Upper lobe of left lung (tissue), 6 donors: ENCODE measurements around the gene FAM83G. TPM values are rescaled to one million over a fixed set of nuclear protein-coding genes. Genes with fewer than 3 reads are reported as not detected.

ENCODE experiments used
- ATAC-seq, 2 donors: fragments of 200-7000 bp; cut with Tn5 transposase; one replicate each; pipeline ENCODE4 v1.9.1; 2022; ENCODE audit warnings: mild to moderate bottlenecking in 2 of 2, moderate library complexity in 2 of 2; ENCODE audit not compliant: low FRiP score in 2 of 2
- DNase-seq, 2 donors: peaks; one replicate each; pipeline ENCODE4 v3.0.0-alpha.2; 2019 to 2020
- H3K27ac ChIP-seq, 4 donors: fragments of 200-600 bp; sonication (generic); one replicate each; pipeline ENCODE4 v1.5.1; 2016 to 2019
- H3K27me3 ChIP-seq, 4 donors: fragments of 200-600 bp; sonication (generic); one replicate each; pipeline ENCODE4 v1.5.1; 2017 to 2019
- H3K36me3 ChIP-seq, 4 donors: fragments of 200-600 bp; sonication (generic); one replicate each; pipeline ENCODE4 v1.5.1; 2016 to 2019
- H3K4me1 ChIP-seq, 4 donors: fragments of 200-600 bp; sonication (generic); one replicate each; pipeline ENCODE4 v1.5.1; 2018 to 2019
- H3K4me3 ChIP-seq, 4 donors: fragments of 200-600 bp; sonication (generic); one replicate each; pipeline ENCODE4 v1.5.1; 2017 to 2019; ENCODE audit warnings: mild to moderate bottlenecking in 2 of 4, moderate library complexity in 1 of 4
- H3K9me3 ChIP-seq, 4 donors: fragments of 200-600 bp; sonication (generic); one replicate each; pipeline ENCODE4 v1.5.1; 2018 to 2019
- EP300 ChIP-seq, 4 donors: sonication (generic); formaldehyde crosslinking; IDR thresholded peaks; one replicate each; pipeline ENCODE4 v1.5.1; 2017; ENCODE audit warnings: antibody characterized with exemption in 4 of 4, control low read depth in 2 of 4
- POLR2A ChIP-seq, 4 donors: fragments of 450-650 bp; IDR thresholded peaks; one replicate each; pipeline ENCODE4 v1.5.1; 2016 to 2017; ENCODE audit warnings: antibody characterized with exemption in 4 of 4, mild to moderate bottlenecking in 2 of 4
- POLR2AphosphoS5 ChIP-seq, 2 donors: sonication (generic); formaldehyde crosslinking; IDR thresholded peaks; one replicate each; pipeline ENCODE4 v1.5.1; 2017; ENCODE audit warnings: antibody characterized with exemption in 2 of 2
- WGBS, 2 donors: methylation state at CpG; one replicate each; pipeline ENCODE4 v1.1.5; 2017 to 2018; 5-methylcytosine and 5-hydroxymethylcytosine counted together
- total RNA-seq, 6 donors: library from RNA; depleted of rRNA in 4 of 6; stranded (reverse); fragments of >200 nt in 4 of 6; gene quantifications; one replicate each; pipeline versions ENCODE4 v1.1.0 to v1.2.1, GENCODE V29; 2016 to 2021
- TF ChIP-seq, protein P1 (sequence below), 6 experiments: fragments of 450-650 bp in 4 of 6; fragments of 200-600 bp in 2 of 6; sonication (generic) in 2 of 6; IDR thresholded peaks; one replicate each; pipeline ENCODE4 v1.5.1; 2016 to 2019; ENCODE audit warnings: antibody characterized with exemption in 6 of 6
- donor health status: DM: no; HTN: no; CAD: no; lungs with moderate emphysema.
- donor health status: DM: no; HTN: yes; CAD: no; lungs with severe emphysema.

FAM83G gene
- total RNA-seq, 6 donors from 2014 or later = 3.1 to 17.2 (median 11.2) TPM

DNA sequence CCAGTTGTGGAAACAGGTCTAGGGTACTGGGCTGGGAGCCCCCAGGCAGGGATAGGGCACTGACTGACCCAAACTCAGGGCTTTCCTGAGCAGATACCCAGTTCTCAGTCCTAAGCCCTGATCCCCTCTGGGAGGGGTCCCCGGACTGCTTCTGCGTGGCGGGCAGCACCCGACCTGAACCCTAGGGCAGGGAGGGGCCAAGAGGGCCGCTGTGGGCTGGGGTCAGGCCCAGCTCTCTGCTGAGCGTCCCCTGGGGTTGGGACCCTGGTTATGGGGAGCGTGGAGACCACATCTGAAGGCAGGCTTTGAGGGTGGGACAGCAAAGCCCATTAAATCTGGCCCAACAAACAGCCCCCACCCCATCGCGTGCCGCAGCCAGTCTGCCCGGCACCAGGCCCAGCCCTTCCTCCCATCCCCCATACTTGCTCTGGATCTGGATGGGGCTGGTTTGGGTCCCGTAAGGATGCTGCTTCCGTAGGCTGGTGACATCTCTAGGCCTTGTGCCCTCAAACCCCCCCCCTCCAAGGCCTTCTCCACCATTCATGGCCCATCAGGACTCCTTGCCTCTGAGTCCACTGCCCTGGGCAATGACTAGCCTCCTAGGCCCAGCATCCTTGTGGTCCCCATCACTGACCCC lies 691 bp upstream of the FAM83G start:
- Histone ChIP-seq H3K4me3 (peak overlapping the region in 3 of 4 donors; percentile 64 to 77 (median 69)), H3K36me3 (no peaks in the 10 kb centered on the region), H3K27me3 (no peaks in the 10 kb centered on the region), H3K27ac (peak overlapping the region; percentile 52 to 85 (median 78)), H3K9me3 (no peaks in the 10 kb centered on the region), H3K4me1 (peaks cover 12 to 31% (median 15%) of the 10 kb centered on the region in 4 donors)
- DNase-seq (peak in 1 of 2 donors; percentile 66), ATAC-seq (peak in 1 of 2 donors; percentile 1)
- TF ChIP-seq POLR2AphosphoS5 (IDR thresholded peaks at IDR 0.05) (no peak), POLR2A (IDR thresholded peaks at IDR 0.05) (no peak), EP300 (IDR thresholded peaks at IDR 0.05) (no peak)
- TF ChIP-seq, protein P1, sequence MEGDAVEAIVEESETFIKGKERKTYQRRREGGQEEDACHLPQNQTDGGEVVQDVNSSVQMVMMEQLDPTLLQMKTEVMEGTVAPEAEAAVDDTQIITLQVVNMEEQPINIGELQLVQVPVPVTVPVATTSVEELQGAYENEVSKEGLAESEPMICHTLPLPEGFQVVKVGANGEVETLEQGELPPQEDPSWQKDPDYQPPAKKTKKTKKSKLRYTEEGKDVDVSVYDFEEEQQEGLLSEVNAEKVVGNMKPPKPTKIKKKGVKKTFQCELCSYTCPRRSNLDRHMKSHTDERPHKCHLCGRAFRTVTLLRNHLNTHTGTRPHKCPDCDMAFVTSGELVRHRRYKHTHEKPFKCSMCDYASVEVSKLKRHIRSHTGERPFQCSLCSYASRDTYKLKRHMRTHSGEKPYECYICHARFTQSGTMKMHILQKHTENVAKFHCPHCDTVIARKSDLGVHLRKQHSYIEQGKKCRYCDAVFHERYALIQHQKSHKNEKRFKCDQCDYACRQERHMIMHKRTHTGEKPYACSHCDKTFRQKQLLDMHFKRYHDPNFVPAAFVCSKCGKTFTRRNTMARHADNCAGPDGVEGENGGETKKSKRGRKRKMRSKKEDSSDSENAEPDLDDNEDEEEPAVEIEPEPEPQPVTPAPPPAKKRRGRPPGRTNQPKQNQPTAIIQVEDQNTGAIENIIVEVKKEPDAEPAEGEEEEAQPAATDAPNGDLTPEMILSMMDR (IDR thresholded peaks at IDR 0.05) = no peak
- 92 to 100% methylated on average over 2 to 9 of the region's 13 CpGs for WGBS, 2 donors

DNA sequence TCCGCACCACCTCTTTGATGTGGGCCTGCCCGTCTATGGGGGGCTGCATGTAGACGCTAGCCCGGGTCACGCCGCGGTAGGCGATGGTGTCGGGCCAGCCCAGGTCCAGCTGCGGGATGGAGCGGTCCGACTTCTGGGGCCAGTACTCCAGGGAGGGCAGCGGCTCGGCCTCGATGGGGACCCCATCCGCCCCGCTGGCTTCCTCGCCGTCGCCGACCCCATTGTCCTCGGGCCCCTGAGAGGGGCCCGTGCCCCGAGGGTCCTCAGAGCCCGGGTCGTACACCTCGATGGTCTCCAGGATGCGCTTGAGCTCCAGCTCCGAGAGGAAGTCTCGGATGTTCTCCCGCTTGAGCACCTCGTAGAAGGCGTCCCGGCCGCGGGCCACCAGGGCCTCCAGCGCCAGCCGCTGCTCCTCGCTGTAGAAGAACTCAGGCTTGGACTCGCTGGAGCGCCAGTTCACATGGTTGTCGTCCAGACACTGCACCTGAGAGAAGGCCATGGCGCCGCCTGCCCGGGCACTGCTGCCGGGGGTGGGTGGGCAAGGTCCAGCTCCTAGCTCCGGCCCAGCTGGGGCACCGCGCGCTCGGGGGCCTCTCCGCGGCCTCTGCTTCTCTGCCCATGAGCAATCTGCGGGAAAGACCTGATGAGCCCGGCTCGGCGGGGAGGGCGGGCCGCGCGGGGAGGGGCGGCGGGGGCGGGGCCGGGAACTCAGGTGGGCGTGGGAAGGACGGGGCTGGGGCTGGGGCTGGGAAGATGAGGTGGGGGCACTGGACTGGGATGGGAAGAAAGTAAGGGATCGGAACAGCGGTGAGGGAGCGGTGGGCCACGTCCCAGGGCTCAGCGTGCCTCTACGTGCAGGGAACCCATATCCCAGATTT lies 782 bp downstream of the FAM83G start:
- Histone ChIP-seq H3K27me3 (no peaks in the 10 kb centered on the region), H3K9me3 (no peaks in the 10 kb centered on the region), H3K36me3 (no peaks in the 10 kb centered on the region), H3K27ac (peak overlapping the region; percentile 42 to 76 (median 49)), H3K4me3 (peak overlapping the region; percentile 3 to 77 (median 66)), H3K4me1 (peaks cover 12 to 31% (median 15%) of the 10 kb centered on the region in 4 donors)
- ATAC-seq (peak in 1 of 2 donors; percentile 37), DNase-seq (peak; percentile 39 to 89)
- TF ChIP-seq POLR2A (IDR thresholded peaks at IDR 0.05) = no peak
- TF ChIP-seq, protein P1 (IDR thresholded peaks at IDR 0.05) = no peak
- TF ChIP-seq POLR2AphosphoS5 (IDR thresholded peaks at IDR 0.05) = no peak
- no peak for TF ChIP-seq EP300 (IDR thresholded peaks at IDR 0.05)
- 6 to 17% methylated on average over 20 to 32 of the region's 73 CpGs for WGBS, 2 donors

DNA sequence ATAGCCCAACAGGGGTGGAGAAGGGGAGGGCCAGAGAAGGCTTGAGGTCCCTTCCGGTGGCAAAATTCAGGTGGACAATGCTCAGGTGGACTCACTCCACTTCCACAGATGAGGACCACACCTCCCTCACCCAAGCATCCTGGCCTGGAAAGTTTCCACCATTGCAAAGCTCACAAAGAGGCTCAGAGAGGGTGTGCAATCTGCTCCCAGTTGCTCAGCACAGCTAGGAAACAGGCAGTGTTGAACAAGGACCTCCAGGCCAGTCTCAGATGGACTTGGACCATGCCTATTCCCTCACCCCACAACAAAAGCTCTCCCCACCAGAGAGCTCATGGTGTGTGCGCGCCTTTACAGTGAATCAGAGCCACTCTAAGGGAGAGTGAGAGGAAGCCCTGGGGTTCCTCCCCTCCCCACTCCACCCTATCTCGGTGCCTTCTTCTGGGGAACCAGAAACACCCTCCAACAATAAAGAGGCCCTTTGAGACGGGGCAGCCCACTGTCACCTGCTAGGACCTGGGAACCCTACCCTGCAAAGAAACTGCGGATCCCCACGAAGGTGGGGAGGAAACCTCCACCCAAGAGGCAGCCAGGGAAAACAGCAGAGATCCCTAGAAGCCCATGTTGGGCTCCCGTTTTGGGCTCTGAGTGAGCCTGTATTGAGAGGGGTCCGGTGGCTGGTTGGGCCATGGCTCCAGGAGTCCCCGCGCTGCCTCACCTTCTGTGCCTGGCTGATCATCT lies 1.6 kb downstream of the FAM83G start:
- no peak for TF ChIP-seq POLR2A (IDR thresholded peaks at IDR 0.05)
- no peak for TF ChIP-seq EP300 (IDR thresholded peaks at IDR 0.05)
- TF ChIP-seq POLR2AphosphoS5 (IDR thresholded peaks at IDR 0.05) = no peak
- TF ChIP-seq, protein P1 (IDR thresholded peaks at IDR 0.05) = no peak

DNA sequence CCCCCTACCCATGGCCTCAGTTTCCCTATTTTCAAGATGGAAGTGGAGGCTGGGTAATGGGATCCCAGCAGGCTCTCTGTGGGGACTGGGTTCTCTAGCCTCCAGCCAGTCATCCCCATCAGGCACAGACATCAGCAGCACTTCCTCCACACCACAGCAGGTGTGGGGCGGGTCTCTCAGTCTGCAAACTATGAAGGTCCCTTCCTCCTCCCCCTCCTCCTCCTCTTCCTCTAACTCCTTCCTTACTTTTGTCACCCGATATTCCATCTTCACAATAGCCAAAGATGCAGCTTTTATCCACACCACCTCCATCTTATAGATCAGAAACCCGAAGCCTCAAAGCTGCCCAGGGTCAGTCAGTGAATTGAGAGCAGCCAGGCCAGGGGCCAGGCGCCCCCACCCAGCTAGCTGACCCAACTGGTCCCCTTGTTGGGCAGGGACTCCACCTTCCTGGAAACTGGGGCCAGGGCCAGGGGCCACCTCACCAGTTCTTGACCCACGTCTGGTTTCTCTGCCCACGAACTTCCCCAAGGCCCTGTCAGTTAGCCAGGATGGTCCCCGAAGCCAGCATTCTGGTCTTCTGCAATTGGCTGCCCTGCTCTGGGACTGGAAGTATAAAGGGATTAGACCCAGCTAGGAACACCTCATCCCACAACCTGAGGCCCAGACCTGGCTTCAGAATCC lies 2.5 kb downstream of the FAM83G start:
- no peaks in the 10 kb centered on the region for H3K9me3 ChIP-seq

More for the DNA sequence above, 1.6 kb downstream of the FAM83G start:
- no peak for DNase-seq
- ATAC-seq = no peak
- Histone ChIP-seq H3K4me3 (peak overlapping the region in 1 of 4 donors; percentile 69), H3K27ac (no peak overlapping the region), H3K36me3 (no peaks in the 10 kb centered on the region), H3K4me1 (peaks cover 12 to 31% (median 15%) of the 10 kb centered on the region in 4 donors), H3K9me3 (no peaks in the 10 kb centered on the region), H3K27me3 (no peaks in the 10 kb centered on the region)
- 82 to 87% methylated on average over 9 to 11 of the region's 11 CpGs for WGBS, 2 donors

More for the DNA sequence above, 2.5 kb downstream of the FAM83G start:
- Histone ChIP-seq H3K4me3 (no peak overlapping the region), H3K27me3 (no peaks in the 10 kb centered on the region), H3K27ac (no peak overlapping the region), H3K4me1 (peaks cover 12 to 31% (median 15%) of the 10 kb centered on the region in 4 donors), H3K36me3 (no peaks in the 10 kb centered on the region)
- no peak for TF ChIP-seq POLR2AphosphoS5 (IDR thresholded peaks at IDR 0.05)
- DNase-seq (no peak), ATAC-seq (no peak)
- WGBS, 2 donors = 70 to 89% methylated on average over 4 to 7 of the region's 7 CpGs
